GM18526 (cell line): ENCODE results near the gene TIMM50.

Source experiments
- POLR2A ChIP-seq: IDR thresholded peaks from 3 replicates; pipeline ENCODE4 v1.6.1; 2011; ENCODE audit not compliant: insufficient read length; ENCODE audit errors: extremely low read depth

Gene TIMM50

GRCh38 chr19:39539165-39539517 is 58.5 kb downstream of the TIMM50 start:
- TF ChIP-seq POLR2A, result no peak

DNA sequence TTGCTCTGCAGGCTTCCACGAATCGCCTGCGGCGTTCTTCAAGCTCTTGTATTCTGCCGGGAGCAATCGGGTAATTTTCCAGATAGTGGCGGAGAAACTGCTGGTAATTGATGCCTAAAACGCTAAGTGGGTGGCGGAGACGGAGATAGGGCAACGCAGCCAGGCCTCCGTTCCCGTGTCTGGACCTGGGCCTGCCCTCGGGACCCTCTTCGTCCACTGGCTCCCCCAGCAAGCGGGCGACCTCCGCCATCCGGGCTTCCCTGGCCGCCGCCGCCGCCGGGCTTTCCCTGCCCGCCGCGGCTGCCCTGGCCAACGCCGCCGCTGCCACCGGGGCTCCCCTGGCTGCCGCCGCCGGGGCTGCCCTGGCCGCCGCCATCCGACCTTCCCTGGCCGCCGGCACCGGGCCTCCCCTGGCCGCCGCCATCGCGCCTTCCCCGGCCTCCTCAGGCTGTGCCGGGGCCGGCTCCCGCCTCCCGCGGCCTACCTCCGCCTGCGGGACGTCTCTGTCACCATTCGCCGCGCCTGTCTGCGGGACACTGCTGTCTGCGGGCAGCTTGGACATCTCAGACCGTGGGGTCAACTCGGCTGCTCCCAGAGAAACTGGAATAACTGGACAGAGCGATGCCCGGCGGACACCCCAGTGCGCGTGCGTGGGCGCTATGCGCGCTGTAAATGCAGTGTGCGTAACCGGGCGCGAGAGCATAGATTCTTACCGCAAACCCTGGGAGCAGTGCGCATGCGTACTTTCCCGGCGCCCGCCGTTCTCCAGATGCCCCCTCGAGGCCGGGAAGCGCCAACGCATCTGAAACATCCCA is 59.1 kb downstream of the TIMM50 start, which contains the start of gene EID2:
Gene EID2, minus strand, starts transcription at position 644 of the 815 bp plus-strand sequence. Its CDS starts 82 bp downstream, at position 562.
- peak; percentile 80 for TF ChIP-seq POLR2A

DNA sequence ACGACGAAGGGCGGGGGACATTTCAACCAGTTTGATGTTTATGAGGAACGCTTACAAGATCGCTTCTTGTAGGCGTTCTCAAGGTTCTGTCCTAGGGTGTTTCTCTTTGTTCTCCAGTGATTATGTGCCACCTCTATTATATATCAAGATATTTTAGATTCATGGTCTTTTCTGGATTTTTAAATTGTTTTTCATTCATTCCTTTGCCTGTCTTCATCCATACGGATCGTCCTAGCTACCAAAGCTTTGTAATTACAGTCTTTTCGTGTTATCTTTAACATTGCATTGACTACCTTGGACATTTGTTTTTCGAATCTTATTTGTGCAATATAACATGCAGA is 59.7 kb downstream of the TIMM50 start:
- TF ChIP-seq POLR2A, result no peak
